ENCODE measurements around the gene LIN7C. TPM values are rescaled to one million over a fixed set of nuclear protein-coding genes. Genes with fewer than 3 reads are reported as not detected.

LIN7C gene
- total RNA-seq, 1 experiment from 2014 or later = 131 TPM

- H3K4me3 ChIP-seq (ENCODE audit: low read depth, low read length, poor library complexity, severe bottlenecking) = no peak overlapping the region
- intact Hi-C loops (cut with micrococcal nuclease; ENCODE audit: unreplicated experiment) = loop anchor here (2.0 to 10.0 kb wide), 2 partner anchors 191 to 833 kb away; no protein-coding TSS in a partner anchor
- DNase-seq (ENCODE audit: low spot score) = no peak
- POLR2A ChIA-PET (ENCODE audit: low non-redundant PET) = no interaction called here
- no TSS peak for BruUV-seq (replicated peaks)
- peaks cover 24% of the 10 kb centered on the region for H3K36me3 ChIP-seq (ENCODE audit: insufficient read depth, low read length, poor library complexity, severe bottlenecking)
- CTCF ChIA-PET = interaction anchor here (0.6 to 3.4 kb wide), 8 partner anchors 9 to 534 kb away, joined by 3 to 31 read pairs (median 6); no protein-coding TSS in a partner anchor
- H3K27me3 ChIP-seq (replicated peaks; ENCODE audit: insufficient read depth, low read depth, low read length, poor library complexity) = no peaks in the 10 kb centered on the region
- no peak for TF ChIP-seq EZH2 (IDR thresholded peaks at IDR 0.05; ENCODE audit: borderline replicate concordance, low read depth, low read length, poor library complexity, severe bottlenecking)
- no peak for TF ChIP-seq CTCF (conservative IDR thresholded peaks at IDR 0.05; ENCODE audit: low read depth, low read length)
- no peak overlapping the region for H3K27ac ChIP-seq (ENCODE audit: low read depth, low read length, poor library complexity, severe bottlenecking)
- H3K4me1 ChIP-seq (ENCODE audit: insufficient read depth, low read length, poor library complexity, severe bottlenecking) = no peaks in the 10 kb centered on the region
- no peaks in the 10 kb centered on the region for H3K9me3 ChIP-seq (ENCODE audit: low read depth, low read length, poor library complexity, severe bottlenecking)
These were observed 18.9 kb downstream of the LIN7C start for GRCh38 chr11:27487706-27488105.

GRCh38 chr11:27485930-27486773 lies 20.4 kb downstream of the LIN7C start:
- no peak overlapping the region for H3K27ac ChIP-seq (ENCODE audit: low read depth, low read length, poor library complexity, severe bottlenecking)
- peak; percentile 93 for DNase-seq (ENCODE audit: low spot score)
- CTCF ChIA-PET = interaction anchor here (0.6 to 3.4 kb wide), 23 partner anchors 11 to 938 kb away, joined by 3 to 57 read pairs (median 4); partner anchors contain the start of genes CCDC34 and LGR4
- H3K4me3 ChIP-seq (ENCODE audit: low read depth, low read length, poor library complexity, severe bottlenecking) = no peak overlapping the region
- H3K36me3 ChIP-seq (ENCODE audit: insufficient read depth, low read length, poor library complexity, severe bottlenecking) = peaks cover 9% of the 10 kb centered on the region
- TF ChIP-seq EZH2 (IDR thresholded peaks at IDR 0.05; ENCODE audit: borderline replicate concordance, low read depth, low read length, poor library complexity, severe bottlenecking) (no peak), CTCF (conservative IDR thresholded peaks at IDR 0.05; ENCODE audit: low read depth, low read length) (peak; percentile 100)
- no peaks in the 10 kb centered on the region for H3K27me3 ChIP-seq (replicated peaks; ENCODE audit: insufficient read depth, low read depth, low read length, poor library complexity)
- no peaks in the 10 kb centered on the region for H3K9me3 ChIP-seq (ENCODE audit: low read depth, low read length, poor library complexity, severe bottlenecking)
- no TSS peak for BruUV-seq (replicated peaks)
- POLR2A ChIA-PET (ENCODE audit: low non-redundant PET) = no interaction called here
- no peaks in the 10 kb centered on the region for H3K4me1 ChIP-seq (ENCODE audit: insufficient read depth, low read length, poor library complexity, severe bottlenecking)
- intact Hi-C loops (cut with micrococcal nuclease; ENCODE audit: unreplicated experiment) = loop anchor here (1.0 to 10.0 kb wide), 4 partner anchors 189 to 831 kb away; no protein-coding TSS in a partner anchor

GRCh38 chr11:27482793-27483192 lies 23.8 kb downstream of the LIN7C start:
- TF ChIP-seq EZH2 (IDR thresholded peaks at IDR 0.05; ENCODE audit: borderline replicate concordance, low read depth, low read length, poor library complexity, severe bottlenecking) (no peak), CTCF (conservative IDR thresholded peaks at IDR 0.05; ENCODE audit: low read depth, low read length) (no peak)
- DNase-seq (ENCODE audit: low spot score) = no peak
- Histone ChIP-seq H3K36me3 (ENCODE audit: insufficient read depth, low read length, poor library complexity, severe bottlenecking) (no peaks in the 10 kb centered on the region), H3K4me3 (ENCODE audit: low read depth, low read length, poor library complexity, severe bottlenecking) (no peak overlapping the region), H3K27me3 (replicated peaks; ENCODE audit: insufficient read depth, low read depth, low read length, poor library complexity) (no peaks in the 10 kb centered on the region), H3K4me1 (ENCODE audit: insufficient read depth, low read length, poor library complexity, severe bottlenecking) (no peaks in the 10 kb centered on the region), H3K27ac (ENCODE audit: low read depth, low read length, poor library complexity, severe bottlenecking) (no peak overlapping the region), H3K9me3 (ENCODE audit: low read depth, low read length, poor library complexity, severe bottlenecking) (no peaks in the 10 kb centered on the region)
- ChIA-PET CTCF (interaction anchor here (0.6 kb wide), 1 partner anchor 186 kb away, joined by 3 read pairs; no protein-coding TSS in a partner anchor), POLR2A (ENCODE audit: low non-redundant PET) (no interaction called here)
- BruUV-seq (replicated peaks) = no TSS peak
- intact Hi-C loops (cut with micrococcal nuclease; ENCODE audit: unreplicated experiment) = loop anchor here (10.0 kb wide), 1 partner anchor 828 kb away; no protein-coding TSS in a partner anchor

Measured in A673 (cell line).